RKO (cell line): ENCODE measurements around the gene GFPT2.

Experiments used
- DNase-seq: peaks from one replicate; pipeline ENCODE4 v3.0.0-alpha.2; 2016; ENCODE audit warnings: low spot score

Gene GFPT2

GRCh38 chr5:180378438-180379344, 25.6 kb upstream of the GFPT2 start:
- no peak for DNase-seq

GRCh38 chr5:180377556-180378197, 24.5 kb upstream of the GFPT2 start:
- no peak for DNase-seq

GRCh38 chr5:180376511-180376910, 23.4 kb upstream of the GFPT2 start:
- no peak for DNase-seq

GRCh38 chr5:180375955-180376354, 22.8 kb upstream of the GFPT2 start:
- DNase-seq = no peak

DNA sequence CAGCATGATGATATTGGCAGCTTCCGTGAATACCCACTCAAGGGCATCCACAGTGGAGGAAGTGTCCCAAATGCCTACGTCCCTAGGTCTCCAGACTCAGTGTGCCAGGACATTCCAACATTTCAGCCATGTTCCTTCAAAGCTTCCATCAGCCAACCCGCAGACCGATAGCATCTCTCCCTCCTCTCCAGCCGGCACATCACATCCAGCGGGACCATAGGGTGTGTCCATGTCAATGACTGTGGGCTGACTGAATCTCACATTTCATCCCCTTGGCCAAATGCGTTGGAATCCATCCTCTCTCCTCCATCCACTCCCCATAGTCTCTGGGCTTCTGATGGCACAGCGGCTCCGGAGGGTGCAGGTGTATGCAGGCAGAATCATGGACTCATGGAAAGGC, 22.2 kb upstream of the GFPT2 start:
- DNase-seq = no peak

- DNase-seq = no peak
Measured at GRCh38 chr5:180373870-180374269, 20.7 kb upstream of the GFPT2 start.

GRCh38 chr5:180373454-180373853, 20.3 kb upstream of the GFPT2 start:
- DNase-seq = no peak

- no peak for DNase-seq
Measured at GRCh38 chr5:180371949-180372348, 18.8 kb upstream of the GFPT2 start.

- DNase-seq = no peak
Measured at GRCh38 chr5:180370861-180371641, 17.9 kb upstream of the GFPT2 start.

DNA sequence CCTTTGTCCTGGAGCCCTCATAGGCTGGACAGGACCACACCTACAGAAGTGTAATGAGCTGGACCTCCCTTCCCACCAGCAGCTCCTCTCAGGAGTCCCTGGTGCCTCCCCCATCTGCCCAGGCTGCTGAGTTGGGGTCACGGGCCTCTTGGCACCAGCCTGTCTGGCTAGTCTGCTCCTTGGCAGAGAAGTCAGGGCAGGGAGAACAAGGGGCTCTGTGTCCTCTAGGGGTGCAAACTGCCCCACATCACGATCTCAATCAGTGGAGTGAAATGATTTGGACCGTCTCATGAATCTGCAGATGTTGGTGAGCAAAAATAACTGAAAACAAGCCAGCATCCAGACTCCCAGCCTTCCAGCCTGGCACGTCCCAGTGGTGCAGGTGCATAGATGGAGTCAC, 14.9 kb upstream of the GFPT2 start:
- DNase-seq = no peak

DNA sequence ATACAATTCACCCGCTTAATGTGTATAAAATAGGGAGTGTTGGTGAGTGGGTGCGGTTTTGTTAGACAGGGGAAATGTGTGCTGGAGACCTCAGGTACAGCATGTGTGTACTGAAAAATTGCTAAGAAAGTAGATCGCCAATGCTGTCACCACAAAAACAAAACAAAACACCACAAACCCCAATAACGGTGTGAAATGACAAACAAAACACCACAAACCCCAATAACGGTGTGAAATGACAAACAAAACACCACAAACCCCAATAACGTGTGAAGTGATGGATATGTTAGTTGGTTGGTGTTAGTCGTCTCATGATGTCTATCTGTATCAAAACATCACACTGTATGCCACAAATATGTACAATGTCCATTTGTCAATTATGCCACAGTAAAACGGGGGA, 14.2 kb upstream of the GFPT2 start:
- DNase-seq = no peak

- DNase-seq = no peak
Measured at GRCh38 chr5:180366326-180366725, 13.2 kb upstream of the GFPT2 start.

GRCh38 chr5:180365829-180366228, 12.7 kb upstream of the GFPT2 start:
- DNase-seq = no peak

DNA sequence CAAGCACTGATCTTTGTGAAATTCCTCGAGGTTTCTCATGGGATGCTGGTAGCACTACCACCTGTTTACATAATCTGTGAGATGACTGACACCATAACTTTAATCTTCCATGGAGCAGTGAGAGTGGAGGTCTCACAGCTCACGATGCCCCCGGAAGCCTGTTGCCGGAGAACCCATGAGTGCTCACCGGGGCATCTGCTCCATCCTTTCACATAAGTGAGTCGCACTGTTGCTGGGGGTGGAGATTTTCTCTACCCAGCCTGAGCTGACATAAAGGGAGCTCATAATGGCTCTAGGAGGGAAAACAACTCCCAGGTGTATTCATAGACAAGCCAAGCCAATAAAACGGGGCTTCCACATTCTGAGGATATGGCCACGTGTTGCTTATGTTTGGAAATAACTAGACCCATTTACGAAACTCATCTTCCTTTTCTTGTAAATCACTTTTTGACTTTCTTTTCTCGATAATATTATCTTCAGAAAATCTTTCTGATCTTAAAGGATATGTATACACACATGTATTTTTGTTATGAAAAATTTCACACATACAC, 11.2 kb upstream of the GFPT2 start:
- no peak for DNase-seq

DNA sequence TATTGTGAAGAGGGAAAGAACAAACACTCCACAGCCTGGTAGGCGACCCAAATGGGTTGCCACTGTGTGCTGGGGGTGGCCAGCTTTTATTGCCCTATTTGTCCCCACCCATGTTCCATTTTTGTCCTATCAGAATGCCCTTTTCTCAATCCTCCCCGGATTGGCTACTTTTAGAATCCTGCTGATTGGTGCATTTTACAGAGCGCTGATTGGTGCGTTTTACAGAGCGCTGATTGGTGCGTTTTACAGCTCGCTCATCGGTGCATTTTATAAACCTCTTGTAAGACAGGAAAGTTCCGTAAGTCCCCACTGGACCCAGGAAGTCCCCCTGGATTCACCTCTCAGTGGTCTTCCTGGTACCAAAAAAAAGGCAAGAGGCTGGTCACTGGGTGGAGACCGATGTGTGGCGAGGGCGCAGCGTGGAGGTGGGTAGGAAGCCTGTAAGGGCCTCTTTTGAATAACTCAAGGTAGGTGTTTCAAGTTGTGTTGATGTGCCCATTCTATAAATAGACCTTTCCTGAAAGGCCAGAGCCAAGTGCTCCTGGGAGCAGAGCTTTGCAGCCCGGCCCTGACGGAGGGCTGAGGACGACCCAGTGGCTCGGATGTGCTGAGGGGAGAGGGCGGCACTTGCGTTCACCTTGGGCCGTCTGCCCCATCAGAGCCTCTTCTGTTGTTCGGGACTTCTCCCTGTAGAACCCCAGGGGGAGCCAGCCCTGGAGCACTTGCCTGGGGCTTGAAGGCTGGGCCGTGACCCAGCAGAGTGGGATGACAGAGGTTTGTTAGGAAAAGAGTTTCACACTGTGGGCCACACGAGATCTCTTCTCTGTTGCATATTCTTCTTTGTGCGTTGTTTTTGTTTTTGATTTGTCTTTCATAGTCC, 7.2 kb upstream of the GFPT2 start:
- DNase-seq = no peak

DNA sequence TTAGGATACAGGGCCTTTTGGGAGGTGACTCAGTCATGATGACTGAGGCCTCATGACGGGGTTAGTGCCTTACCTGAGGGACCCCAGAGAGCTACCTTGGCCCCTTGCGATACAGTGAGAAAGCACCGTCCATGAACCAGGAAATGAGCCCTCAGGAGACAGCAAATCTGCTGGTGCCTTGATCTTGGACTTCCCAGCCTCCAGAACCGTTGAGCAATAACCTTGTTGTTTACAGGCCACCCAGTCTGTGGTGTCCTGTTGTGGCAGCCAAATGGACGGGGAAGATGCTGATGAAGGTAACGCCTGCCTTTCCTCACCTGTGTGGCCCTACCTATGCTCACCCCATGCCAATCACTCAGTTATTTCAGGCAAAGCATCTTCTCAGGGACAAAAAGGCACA, 5.6 kb upstream of the GFPT2 start:
- DNase-seq = no peak

GRCh38 chr5:180358179-180358578, 5.0 kb upstream of the GFPT2 start:
- no peak for DNase-seq

GRCh38 chr5:180354966-180355365, 1.8 kb upstream of the GFPT2 start:
- DNase-seq = no peak

DNA sequence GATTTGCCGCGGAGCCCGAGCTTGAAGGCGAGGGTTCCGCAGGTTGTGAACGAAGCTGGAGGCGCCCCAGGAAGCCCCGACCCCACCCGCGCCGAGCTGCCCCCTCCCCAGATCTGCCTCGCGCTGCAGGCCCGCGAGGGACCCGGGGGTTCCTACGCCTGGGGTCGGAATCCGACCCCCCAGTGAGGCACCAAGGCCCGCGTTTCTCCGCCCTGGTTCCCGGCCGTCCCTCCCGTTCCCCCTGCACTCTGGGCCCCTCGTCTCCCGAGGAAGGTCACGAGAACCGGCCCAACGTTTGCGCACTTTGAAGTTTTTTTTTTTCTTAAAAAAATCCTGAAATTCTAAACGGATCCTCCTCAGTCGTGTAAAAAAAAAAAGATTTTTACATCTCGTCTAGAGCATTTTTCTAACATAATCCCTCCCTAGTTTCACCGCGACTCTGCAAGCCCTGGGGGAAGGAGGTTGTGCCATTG, 880 bp upstream of the GFPT2 start:
- DNase-seq = no peak

DNA sequence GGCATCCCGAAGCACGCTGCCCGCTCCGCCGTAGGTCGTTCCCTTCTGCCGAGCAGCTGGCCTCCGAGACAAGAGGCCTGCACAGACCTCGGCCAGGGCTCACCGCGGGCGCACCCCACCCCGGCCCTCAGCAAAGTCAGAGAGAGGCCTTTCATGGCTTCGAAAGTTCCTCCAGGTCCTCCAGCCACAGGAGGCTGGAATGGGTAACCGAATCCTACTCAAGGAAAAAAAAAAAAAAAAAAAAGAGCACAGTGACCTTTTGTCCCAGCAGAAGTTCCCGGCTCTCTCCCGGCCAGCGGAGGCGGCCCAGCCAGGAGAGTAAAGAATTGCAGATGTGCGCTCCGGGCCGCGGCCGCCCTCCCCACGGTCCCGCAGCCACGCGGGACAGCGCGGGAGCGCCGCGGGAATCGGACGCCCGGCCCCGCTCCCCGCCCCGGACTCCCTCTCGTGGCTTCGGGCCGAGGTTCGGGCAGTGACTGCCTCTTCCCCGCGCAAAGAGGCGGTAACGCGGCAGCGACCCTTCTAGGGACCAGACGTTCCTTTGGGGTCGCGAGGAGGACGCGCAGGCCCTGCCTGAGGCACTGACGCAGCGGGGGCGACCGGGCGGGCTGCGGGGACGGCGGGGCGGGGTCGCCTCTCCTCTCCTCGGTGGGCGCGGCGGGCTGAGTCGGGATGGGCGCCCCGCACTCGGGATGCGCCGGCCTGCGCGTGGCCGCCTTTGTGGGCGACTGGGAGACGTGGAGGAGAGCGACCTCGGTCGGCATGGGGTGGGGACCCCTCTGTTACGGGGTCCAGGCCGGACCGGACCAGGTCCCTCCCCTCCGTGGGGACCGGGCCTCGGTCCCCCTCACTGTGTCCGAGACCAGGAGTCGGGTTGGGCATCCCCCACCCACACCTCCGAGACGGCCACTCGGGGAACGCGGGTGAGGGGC, 754 bp downstream of the GFPT2 start:
- DNase-seq = no peak
